NT2/D1 (cell line): ENCODE measurements around the gene SULT6B1.
"Not testable (repeated sequence)": the region's sequence is repeated elsewhere in the genome, so short reads cannot be mapped to it uniquely, and the experiment has no call there.

Source experiments
- YY1 ChIP-seq: IDR thresholded peaks from 2 replicates; pipeline ENCODE4 v1.6.1; 2011; ENCODE audit not compliant: insufficient read length, insufficient read depth
- ZNF274 ChIP-seq: IDR thresholded peaks from 2 replicates; pipeline ENCODE4 v1.6.1; 2011; ENCODE audit warnings: mild to moderate bottlenecking, low read depth, low read length

GRCh38 chr2:37206760-37207159 is 18.3 kb upstream of the SULT6B1 start:
- not testable (repeated sequence) for TF ChIP-seq YY1, ZNF274
